ENCODE measurements around the gene OR2AT4.
"Not testable (repeated sequence)": the region's sequence is repeated elsewhere in the genome, so short reads cannot be mapped to it uniquely, and the experiment has no call there.

The OR2AT4 gene

GRCh38 chr11:75101424-75102128 lies 4.9 kb upstream of the OR2AT4 start:
- DNase-seq: no peak

- DNase-seq: peak; percentile 84 to 94
Measured at GRCh38 chr11:75100314-75100713, 3.6 kb upstream of the OR2AT4 start.

GRCh38 chr11:75099635-75100034 lies 3.0 kb upstream of the OR2AT4 start:
- no peak for DNase-seq

- DNase-seq: not testable (repeated sequence)
Measured at GRCh38 chr11:75098835-75099439, 2.3 kb upstream of the OR2AT4 start.

GRCh38 chr11:75098181-75098580 lies 1.5 kb upstream of the OR2AT4 start:
- not testable (repeated sequence) for DNase-seq

GRCh38 chr11:75097173-75097557 lies 489 bp upstream of the OR2AT4 start:
- DNase-seq: no peak

GRCh38 chr11:75094382-75094781 lies 2.3 kb downstream of the OR2AT4 start:
- DNase-seq: not testable (repeated sequence)

GRCh38 chr11:75090671-75091177 lies 6.0 kb downstream of the OR2AT4 start:
- peak in 1 of 2 donors; percentile 13 for DNase-seq

- DNase-seq: no peak
Measured at GRCh38 chr11:75087319-75088305, 9.1 kb downstream of the OR2AT4 start.

- no peak for DNase-seq
Measured at GRCh38 chr11:75084883-75085282, 11.8 kb downstream of the OR2AT4 start.

GRCh38 chr11:75083217-75083605 lies 13.5 kb downstream of the OR2AT4 start:
- DNase-seq: no peak

- no peak for DNase-seq
Measured at GRCh38 chr11:75082601-75083216, 14.0 kb downstream of the OR2AT4 start.

- no peak for DNase-seq
Measured at GRCh38 chr11:75079546-75079945, 17.1 kb downstream of the OR2AT4 start.

GRCh38 chr11:75078233-75078632 lies 18.4 kb downstream of the OR2AT4 start:
- DNase-seq: no peak

GRCh38 chr11:75077316-75077715 lies 19.4 kb downstream of the OR2AT4 start:
- peak in 1 of 2 donors; percentile 45 for DNase-seq

- DNase-seq: peak in 1 of 2 donors; percentile 15
Measured at GRCh38 chr11:75076671-75077070, 20.0 kb downstream of the OR2AT4 start.

GRCh38 chr11:75073459-75074190 lies 23.1 kb downstream of the OR2AT4 start:
- no peak for DNase-seq

GRCh38 chr11:75072582-75072981 lies 24.1 kb downstream of the OR2AT4 start:
- no peak for DNase-seq

- DNase-seq: no peak
Measured at GRCh38 chr11:75069473-75069872, 27.2 kb downstream of the OR2AT4 start.

GRCh38 chr11:75068993-75069392 lies 27.7 kb downstream of the OR2AT4 start:
- DNase-seq: no peak

- DNase-seq: no peak
Measured at GRCh38 chr11:75068559-75068958, 28.1 kb downstream of the OR2AT4 start.

GRCh38 chr11:75066061-75066460 lies 30.6 kb downstream of the OR2AT4 start:
- DNase-seq: no peak
